ENCODE results near the gene CSF2.

The CSF2 gene

GRCh38 chr5:132073231-132074013, at the start of gene CSF2:
CSF2 (plus strand) TSS chr5:132073789; CDS start chr5:132073824, 35 bp downstream.
- TF ChIP-seq, protein P1, sequence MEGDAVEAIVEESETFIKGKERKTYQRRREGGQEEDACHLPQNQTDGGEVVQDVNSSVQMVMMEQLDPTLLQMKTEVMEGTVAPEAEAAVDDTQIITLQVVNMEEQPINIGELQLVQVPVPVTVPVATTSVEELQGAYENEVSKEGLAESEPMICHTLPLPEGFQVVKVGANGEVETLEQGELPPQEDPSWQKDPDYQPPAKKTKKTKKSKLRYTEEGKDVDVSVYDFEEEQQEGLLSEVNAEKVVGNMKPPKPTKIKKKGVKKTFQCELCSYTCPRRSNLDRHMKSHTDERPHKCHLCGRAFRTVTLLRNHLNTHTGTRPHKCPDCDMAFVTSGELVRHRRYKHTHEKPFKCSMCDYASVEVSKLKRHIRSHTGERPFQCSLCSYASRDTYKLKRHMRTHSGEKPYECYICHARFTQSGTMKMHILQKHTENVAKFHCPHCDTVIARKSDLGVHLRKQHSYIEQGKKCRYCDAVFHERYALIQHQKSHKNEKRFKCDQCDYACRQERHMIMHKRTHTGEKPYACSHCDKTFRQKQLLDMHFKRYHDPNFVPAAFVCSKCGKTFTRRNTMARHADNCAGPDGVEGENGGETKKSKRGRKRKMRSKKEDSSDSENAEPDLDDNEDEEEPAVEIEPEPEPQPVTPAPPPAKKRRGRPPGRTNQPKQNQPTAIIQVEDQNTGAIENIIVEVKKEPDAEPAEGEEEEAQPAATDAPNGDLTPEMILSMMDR (IDR thresholded peaks at IDR 0.05; ENCODE audit: low read depth, low read length) = no peak
- H3K4me3 ChIP-seq (ENCODE audit: low read depth, low read length) = no peak within 1 kb of the TSS

- TF ChIP-seq, protein P1 (IDR thresholded peaks at IDR 0.05; ENCODE audit: low read depth, low read length) = no peak
- no peak overlapping the region for H3K4me3 ChIP-seq (ENCODE audit: low read depth, low read length)
Observed at GRCh38 chr5:132024117-132024435, 49.5 kb upstream of the CSF2 start.

GRCh38 chr5:132024789-132025402, 48.7 kb upstream of the CSF2 start:
- no peak overlapping the region for H3K4me3 ChIP-seq (ENCODE audit: low read depth, low read length)
- TF ChIP-seq, protein P1 (IDR thresholded peaks at IDR 0.05; ENCODE audit: low read depth, low read length) = no peak

DNA sequence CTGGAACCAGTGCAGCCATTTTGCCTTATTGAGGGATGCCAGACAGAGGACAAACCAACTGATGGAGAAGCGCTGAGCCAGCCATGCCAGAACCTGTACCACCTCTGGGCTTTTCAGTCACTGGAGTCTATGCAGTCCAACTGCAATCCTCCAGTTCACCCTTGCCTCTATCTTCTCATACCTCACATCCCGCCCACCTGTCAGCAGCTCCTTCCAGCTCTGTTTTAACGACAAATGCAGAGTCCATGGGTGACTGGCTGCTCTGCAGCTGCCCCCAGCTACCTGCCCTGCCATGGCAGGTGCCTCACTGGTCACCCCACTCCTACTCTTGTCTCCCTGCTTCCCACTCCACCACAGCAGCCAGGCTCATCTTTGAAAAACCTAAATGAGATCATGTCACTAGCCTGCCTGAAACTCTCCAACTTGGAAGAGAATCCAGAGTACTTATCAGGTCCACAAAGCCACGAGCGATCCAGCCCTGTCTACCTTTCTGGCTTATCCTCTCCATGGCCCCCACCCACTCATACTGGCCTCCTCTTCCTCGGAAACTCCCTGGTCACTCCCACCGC, 48.1 kb upstream of the CSF2 start:
- no peak overlapping the region for H3K4me3 ChIP-seq (ENCODE audit: low read depth, low read length)
- TF ChIP-seq, protein P1 (IDR thresholded peaks at IDR 0.05; ENCODE audit: low read depth, low read length) = no peak

DNA sequence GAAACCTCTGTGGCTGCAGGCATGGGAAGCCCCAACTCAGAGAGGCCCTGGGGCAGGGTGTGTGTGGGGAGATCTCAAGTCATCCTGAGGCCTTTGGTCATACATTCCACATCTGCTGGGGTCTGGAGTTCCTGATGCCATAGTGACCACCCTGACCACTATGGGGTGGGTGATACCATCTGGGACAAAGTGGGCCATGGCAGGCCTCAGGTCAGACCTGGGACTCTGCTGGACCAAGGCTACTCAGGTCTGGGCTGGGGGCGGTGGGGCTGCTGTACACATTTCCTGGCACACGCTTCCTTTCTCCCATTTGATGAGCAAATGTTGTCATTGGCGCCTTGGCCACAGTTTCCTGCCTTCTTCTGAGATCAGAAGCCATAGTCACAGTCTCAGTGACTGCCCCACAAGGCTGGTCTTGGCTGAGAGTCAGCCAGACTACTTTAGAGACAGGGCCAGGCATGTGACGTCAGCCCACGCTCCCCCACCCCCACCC, 47.0 kb upstream of the CSF2 start:
- TF ChIP-seq, protein P1 (IDR thresholded peaks at IDR 0.05; ENCODE audit: low read depth, low read length) = no peak
- no peak overlapping the region for H3K4me3 ChIP-seq (ENCODE audit: low read depth, low read length)

GRCh38 chr5:132027027-132027426, 46.6 kb upstream of the CSF2 start:
- TF ChIP-seq, protein P1 (IDR thresholded peaks at IDR 0.05; ENCODE audit: low read depth, low read length) = no peak
- no peak overlapping the region for H3K4me3 ChIP-seq (ENCODE audit: low read depth, low read length)
